Measurements from ENCODE around the gene RAMACL.

The RAMACL gene

DNA sequence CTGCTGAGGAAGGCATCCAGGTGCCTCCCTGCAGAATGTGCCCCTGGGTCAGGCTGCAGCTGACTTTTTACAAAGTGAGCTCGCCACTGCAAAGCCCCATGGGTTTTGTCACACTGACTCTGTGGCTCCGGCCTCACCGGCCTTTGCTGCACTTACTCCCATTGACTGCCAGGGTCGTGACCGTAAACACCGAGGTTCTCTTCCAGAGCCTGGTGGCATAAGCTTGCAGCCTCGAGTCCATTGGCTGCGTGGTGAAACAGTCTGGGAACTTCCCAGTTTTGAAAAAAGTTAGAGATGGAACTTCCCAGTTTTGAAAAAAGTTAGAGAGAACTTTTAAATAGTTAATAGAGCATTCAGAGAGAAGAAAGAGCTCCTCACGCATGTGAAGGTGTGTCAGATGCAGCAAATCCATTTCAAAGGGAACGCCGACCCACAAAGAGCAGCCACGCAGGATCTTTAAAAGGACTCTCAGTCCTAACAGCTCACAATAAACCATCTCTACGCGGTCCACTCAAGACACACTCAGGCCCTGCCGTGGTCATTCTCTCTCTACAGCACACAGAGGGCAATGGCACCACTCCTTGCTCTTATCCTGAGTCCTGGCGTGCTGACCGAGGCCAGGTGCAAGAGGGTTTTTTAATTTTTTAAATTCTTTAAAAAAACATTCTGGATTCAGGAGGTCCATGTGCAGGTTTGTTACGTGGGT, 12.8 kb downstream of the RAMACL start:
- no peak for DNase-seq

DNA sequence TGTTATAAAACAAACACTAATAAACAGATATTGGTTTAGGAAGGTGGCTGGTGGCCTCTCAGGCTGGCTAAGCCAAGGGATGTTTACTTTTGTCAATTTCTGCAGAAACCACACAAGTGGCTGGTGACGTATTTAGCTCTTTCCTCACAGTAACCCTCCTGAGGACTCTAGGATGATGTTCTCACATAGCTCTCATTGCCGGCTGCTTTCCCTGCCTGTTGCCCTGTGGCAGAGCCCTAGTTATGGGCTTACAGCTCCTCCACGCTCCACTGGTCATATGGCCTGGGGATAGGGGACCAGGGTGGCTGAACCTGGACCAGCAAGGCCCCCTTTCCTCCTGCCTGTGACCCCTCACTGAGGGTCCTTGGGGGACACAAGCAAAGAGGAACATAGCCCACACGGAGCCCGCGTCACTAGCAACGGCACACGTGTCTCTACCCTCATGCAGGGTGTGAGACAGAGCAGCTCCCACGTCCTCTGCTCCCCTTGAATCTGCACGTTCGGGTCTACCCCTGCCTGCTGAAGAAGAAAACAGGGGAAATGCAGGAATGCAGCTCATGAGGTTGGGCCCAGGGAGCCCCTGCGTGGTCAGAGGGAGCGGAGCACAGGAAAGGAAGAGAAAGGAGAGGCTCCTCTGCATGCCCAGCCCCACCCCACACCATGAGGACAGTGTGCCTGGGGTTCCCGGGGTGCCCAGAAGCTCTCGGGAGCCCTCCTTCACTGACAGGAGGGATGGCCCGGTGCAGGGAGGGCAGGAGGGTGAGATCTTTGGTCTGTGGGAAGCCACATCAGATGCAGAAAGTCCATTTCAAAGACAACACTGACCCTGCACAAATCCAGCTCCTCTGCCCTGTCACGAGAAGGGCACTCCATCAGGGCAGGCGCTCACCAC, 13.9 kb downstream of the RAMACL start:
- DNase-seq = no peak

DNA sequence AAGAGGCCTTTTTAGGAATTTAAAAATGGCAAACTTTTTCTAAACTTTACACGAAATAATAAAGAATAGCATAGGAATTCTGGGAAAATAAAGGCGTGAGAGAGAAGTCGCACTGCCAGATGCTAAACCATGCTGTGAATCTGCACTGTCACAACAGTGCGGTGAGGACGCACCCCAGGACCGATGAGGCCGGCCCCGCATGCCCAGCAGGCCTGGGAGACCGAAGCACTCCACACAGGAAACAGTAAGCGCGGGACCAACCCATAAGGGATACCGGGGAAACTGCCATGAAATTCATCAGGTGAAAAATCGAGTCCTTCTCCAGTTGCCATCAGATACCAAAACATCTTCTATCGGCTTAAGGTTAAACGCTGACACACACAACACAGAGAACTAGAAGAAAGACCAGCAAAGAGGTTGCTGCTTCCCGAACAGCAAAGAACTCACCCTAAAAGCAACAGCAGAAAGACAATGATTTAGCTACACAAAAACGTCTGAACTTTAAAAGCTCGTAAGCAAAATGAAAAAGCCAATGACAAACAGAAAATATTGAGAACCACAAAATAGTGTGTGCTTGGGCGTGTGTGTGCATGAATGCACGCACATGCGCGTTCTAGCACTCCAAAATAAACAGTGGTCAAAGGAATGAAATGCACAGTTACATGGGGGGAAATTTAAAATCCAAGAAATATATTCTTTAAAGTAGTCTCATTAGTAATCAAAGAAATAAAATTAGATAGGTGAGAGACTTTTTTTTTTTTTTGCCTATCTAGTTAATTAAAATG, 15.4 kb downstream of the RAMACL start:
- no peak for DNase-seq

DNA sequence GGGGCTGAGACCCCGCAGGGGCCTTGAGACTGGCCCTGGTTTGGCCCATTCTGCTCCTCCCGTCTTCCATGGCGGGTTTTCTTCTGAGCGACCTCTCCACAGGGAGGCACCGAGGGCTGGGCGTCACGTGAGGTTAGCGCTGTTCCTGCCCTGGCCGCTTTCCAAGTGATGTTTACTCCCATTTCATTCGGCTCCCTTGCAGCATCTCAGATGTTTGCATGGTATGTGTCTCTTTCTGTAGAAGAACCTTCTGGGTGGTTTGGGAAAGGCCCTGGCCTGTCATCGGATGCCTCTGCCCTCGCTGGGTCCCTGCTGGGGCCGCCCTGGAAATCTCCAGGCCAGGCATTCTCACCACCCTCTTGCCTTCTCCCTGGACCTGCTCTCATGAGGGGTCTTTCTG, 17.3 kb downstream of the RAMACL start:
- DNase-seq = no peak

DNA sequence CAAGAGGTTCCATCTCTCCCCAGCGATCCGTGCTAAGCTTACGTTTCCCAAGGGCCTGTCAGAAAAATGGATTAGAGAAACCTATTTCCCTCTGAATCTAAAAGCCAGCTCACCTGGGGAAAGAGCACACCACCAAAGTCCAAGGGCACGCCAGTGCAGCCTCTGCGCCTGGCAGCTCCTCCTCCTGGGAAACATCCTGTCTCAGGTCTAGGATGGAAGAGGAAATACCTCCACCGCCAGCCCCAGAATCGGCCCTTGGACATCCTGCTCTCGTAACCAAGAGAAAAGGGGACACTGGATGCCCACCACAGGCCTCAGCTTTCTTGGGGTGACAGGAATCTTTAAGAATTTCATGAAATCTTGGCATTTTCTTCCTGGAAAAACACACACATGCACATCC, 18.7 kb downstream of the RAMACL start:
- DNase-seq = no peak

DNA sequence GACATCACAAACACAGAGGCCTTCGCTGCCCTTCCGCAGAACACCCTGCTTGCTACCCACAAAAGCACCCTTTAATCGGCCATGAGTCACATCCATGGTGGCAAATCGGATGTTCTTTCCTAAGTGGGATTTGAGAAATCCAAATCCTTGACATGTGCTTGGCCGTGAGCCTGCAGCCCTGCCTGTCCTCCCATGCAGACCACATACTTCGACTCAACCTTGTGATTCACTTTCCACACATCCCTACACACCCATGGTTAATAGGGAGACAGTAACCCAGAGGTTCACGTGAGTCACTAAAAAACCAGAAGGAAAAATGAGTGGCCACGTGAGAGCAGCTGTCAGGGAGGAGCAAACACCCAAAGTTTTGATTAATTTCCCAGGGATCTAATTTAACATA, 19.4 kb downstream of the RAMACL start:
- no peak for DNase-seq

DNA sequence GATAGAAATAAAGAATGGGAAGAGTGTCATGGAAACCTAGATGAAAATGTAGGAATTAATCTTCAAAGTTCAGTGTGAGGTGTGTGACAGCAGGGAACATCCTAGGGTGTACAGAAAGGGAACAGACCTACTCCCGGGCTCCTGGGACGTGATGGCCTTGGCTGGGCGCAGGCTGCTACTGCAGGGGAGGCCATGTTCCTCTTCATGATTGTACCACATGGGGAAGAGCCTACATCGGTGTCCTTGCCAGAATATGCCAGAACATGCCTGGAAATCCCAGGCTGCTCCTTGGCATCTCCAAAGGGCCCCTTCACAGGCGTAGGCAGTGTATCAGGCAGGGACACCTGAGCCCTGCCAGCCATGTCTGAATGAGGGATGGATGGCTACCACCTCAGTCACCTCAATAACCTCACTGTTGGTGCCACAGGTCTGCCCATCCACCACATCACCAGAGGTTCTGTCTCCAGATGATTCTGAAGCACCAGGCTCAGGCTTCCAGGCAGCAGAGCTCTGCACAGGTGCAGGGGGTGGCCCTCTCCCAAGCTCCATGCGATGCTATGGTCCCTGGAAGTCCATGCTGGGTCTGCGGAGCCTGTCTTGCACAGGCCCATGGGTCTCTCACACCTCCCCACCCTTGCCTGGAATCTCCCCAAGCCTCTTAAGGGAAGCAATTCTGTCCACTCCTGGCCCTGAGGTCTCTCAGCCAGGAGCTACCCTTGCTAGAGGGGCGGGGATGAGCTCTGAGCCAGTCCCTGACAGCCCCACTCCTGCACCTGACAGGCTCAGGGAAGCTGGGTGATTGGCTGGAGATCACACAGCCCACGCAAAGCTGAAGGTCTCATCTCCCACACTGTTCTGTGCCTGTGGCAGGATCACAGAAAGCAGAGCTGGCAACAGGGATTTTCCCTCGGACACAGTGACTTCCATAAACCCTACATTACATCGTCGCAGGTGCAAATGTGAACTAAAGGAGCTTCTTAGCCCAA, 20.2 kb downstream of the RAMACL start:
- no peak for DNase-seq

DNA sequence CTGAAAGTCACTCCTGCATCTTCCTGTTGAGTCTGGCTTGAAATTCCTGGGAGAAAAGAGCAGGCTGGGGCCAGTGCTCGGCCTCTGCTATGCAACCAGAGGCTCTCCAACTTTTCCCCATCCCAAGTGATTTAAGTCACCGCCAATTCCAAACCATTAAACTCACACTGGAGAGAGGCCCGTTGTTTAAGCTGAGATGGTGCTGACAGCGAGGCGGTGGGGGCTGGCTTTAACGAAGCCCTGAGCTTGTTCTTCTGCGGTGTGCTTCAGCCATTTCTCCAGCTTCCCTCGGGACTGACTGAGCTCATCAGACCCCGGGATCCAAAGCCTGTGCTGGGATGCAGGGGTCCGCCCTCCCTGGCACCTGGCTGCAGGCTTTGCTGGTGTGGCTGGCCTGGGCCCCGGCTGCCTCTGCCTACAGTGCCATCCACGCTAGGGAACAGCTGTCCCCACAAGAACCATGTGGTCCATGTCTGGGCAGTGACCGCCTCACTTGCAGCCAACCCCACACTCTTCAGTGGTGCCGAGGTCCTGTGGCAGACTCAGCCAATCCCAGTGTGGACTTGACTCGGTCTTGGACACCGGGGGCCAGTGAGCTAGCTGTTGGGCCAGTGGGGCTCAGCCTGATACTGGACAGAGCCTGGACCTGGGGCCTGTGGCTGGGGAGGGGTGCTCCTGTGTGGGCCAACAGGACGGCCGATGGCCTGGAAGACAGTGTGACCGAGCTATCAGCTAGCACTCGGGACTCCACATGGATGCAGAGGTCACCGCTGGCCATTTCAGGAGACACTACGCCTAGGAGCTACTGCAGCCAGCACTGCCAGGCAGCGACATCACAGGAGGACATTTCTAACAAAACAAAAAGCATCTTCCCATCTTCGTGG, 21.2 kb downstream of the RAMACL start:
- no peak for DNase-seq

DNA sequence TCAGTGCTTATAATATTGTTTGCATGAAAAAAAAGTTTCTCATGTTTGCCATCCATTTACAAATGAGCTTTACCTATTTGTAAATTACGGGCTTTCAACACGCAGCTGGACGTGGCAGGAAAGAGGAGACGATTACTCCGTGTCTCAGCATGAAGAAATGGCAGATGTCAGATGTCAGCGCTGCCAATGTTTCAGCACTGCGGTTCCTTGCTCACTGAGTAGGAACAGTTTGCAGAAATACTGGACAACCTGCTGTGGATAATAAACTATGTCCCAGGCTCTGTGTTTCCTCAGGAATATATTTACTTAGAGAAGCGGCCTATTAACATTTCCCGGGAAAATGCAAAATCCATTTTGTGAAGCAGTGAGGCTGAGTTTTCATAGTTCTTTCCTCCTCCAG, 22.7 kb downstream of the RAMACL start:
- DNase-seq = no peak

DNA sequence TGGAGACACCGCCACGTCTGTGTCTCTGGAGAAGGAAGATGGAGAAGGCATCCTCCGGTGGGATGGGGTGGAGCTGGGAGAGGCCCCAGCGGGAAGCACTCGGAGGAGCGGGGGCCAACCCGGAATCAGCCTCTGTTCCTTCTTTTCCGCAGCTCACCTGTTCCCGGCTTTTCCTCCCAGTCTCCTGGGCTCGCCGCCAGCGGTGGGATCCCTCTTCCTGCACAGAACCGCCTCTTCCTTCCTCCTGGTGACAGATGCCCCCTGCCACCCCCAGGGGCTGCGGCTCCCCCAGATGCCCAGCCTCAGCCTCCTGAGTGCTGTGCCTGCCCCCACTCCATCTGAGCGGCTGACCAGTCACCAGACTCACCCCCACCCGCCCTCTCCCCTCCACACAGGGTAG, 23.3 kb downstream of the RAMACL start:
- DNase-seq = no peak

DNA sequence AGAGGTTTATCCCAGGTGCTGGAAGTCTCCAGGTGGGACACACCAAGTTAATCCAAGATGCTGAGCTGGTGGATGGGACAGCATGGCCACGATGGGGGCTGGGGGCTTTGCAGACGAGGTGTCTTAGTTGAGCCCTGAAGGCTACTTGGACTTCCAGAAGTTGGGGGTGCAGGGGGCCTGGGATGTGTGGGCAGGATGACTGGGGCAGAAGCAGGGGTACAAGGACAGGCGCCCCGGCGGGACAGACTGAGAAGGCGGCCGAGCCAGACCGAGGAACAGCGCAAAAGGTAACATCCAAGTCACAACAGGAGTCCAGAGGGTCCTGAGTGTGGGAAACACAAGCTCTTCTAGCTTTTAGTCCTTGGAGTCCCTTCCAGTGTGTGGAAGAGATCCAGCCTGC, 23.8 kb downstream of the RAMACL start:
- no peak for DNase-seq

DNA sequence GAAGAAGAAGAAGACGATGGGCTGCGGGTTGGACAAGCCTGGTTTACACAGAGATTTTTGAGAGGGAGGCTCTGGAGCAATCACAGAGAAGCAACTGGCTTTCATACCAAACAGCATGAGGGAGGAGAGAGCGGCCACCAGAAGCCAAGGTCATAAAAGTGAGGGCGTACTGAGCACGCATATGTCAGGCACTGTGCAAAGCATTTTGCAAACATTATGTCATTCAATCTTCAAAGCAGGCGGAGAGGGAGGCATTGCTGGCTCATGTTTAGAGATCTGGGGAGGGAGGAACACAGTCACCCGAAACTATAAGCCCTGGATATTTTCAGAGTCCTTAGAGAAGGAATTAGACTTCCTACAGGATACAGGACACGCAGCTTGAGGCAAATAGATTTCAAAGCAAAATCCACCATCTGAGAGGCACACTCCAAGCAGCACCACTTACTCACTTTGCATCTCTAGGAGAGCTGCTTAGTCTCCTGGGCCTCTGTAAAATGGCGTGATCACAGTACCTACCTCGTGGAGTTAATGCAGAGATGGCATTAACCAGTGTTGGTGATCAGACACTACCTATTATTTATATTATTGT, 24.6 kb downstream of the RAMACL start:
- DNase-seq = no peak

DNA sequence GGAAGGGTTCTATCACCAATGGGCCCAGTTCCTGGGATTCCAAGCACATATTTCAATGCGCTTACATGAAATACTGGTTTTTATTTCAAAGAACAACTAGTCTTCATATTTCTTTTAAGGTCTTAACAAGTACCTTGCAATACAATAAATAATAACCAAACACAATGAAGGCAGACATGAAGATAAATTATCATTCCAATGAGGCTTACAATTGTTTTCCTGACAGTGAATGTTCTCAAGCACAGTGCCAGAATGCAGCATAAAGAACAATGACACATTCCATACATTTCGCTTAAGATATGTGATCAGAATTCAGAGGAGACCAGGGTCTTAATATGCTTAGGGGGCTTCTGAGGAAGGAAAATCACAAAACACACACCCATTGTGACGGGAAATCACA, 26.3 kb downstream of the RAMACL start:
- DNase-seq = no peak

DNA sequence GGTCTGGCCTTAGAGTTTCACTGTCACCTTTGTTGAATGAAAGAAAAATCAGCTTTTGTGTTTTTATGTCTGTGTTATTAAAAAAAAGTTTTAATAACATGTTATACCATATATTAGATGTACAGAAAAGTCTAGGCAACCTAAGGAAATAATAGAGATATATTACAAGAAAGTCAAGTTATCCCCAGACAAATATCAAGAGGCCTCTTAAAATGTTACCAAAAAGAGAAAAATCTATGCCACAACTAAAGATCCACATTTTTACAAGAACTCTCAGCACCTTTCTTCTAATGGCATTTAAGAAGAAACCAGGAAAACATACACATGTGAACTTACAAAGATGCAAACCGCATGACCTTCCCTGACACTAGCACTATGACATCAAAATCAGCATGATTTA, 26.8 kb downstream of the RAMACL start:
- no peak for DNase-seq

DNA sequence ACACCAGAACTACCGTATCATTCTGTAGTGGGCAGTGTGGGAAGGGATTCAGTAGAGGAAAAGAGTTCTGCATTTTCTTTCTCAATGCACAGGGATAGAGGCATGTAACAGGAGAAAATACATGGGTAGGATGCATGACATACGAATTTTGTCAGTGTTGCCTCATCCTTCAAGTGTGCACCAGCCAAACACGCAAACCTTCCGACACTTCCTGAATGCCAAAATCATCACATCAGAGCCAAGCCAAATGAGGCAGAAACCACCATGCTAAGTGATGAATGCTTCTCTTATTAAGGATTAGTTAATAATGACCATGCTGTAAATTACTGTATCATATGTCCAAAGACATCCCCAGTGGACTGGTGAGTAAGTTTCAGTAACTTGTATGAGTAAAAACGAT, 27.3 kb downstream of the RAMACL start:
- DNase-seq = no peak

DNA sequence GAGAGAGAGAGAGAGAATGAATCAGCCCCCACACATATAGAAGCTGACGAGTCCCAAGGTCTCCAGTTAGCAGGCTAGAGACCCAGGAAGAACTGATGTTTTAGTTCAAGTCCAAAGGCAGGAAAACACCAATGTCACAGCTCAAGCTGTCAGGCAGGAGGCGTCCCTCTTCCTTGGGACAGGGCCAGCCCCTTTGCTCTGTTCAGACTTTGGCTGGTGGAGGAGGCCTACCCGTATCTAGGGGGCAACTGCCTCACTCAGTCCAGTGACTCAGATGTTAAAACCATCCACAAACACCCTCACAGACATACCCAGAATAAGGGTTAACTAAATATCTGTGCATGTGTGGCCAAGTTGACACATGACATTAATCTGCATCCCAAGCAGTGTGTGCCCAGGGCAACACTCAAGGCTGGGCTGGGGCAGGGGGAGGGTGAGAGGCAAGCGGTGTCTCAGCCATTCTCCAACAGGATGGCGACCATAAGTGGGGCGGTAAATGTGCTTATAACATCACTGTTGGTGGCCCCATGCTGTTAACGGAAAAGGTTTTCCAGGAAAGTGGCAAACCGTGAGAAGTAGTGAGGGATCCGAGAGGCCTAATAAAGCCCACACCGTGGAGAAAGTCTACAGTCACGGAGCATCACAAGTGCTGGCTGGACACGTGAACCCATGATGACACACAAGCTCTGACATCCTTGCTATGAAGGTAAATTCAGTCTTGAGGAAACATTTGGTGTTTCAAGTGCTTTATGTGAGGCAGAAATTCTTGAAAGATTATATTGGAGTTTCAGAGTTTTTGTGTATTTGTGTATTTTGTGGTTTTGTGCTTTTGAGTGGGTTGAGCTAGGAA, 28.1 kb downstream of the RAMACL start:
- DNase-seq = no peak

DNA sequence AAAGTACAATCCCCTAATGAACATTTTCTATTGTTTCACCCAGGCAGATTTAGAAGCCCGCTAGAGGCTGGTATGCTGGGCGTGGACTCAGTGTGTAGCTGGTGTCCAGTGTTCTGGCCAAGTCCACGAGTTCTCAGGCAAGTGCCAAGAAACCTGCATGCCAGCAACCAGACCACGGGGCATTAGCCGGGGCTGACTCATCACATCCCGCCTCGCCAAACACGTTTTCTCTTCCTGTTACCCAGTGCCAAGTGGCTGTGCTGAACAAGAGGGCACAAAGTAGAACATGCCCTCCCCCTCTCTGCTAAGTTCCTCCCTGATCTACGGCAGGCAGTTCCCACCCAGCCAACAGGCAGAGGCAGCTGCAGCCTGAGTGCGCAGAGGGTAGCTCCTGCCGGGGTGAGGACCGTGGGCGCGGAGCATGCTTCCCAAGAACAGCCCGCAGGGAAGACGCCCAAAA, 29.6 kb downstream of the RAMACL start:
- DNase-seq = no peak

DNA sequence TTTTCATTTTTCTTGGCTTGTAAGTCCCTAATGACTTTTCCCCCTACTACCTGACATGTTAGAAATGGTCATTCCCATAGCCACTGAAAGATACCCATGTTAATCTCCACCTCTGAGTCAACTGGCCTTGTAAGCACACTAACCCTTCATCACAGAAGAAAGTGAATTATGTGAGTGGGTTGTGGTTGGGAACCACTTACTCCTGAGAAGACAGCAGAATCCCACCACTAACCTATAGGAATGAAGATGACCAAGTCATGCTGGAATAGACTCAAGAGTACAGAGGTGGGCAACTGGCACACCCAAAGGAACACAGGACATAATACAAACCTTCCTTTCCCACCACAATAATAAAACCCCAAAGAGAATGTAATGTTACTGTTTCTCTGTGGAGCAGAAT, 30.1 kb downstream of the RAMACL start:
- DNase-seq = no peak

DNA sequence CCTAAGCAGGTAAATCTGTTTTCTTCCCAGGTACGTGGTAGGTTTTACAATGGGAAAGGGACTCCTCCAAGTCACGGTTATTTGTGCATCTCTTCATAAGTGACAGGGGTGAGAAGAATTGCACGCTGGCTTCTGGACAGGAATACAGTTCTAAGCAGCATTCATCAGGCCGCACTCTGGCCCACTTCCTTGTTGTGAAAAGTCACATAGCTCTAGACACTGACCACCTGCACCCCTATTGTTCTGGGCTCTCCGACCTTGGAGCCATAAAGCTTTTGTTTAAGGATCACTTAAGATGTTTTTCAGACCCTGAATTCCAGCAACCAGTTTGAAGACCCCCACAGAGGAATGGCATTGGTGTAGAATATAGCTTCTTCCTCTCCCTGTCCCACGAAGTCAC, 31.4 kb downstream of the RAMACL start:
- no peak for DNase-seq

DNA sequence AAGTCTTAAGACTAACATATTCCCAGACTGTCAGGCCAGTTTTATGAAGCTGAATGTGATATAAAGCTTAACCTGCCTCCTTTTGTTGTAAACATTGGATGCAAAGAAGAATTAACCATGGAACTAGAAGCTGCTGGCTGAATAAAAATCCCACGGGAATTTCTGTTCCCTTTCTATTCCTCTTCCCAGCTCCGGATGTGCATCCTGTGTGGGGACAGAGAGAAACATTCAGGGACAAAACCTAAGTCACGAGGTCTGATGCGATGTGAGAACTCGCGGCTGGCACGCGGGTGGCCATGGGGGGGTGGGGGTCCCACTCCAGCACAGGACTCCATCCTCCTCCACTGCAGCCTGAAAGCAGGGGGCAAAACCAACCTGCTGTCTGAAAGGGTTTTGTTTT, 32.2 kb downstream of the RAMACL start:
- DNase-seq = no peak
